Ascending aorta (tissue), 2 donors: ENCODE measurements around the gene IL1B. TPM values are rescaled to one million over a fixed set of nuclear protein-coding genes. Genes with fewer than 3 reads are reported as not detected.

ENCODE experiments used
- DNase-seq, 2 donors: peaks; one replicate each; pipeline ENCODE4 v3.0.0-alpha.2; 2019; ENCODE audit warnings: low spot score in 2 of 2
- H3K27ac ChIP-seq, 2 donors: fragments of 200-600 bp; sonication (generic); one replicate each; pipeline ENCODE4 v1.5.1; 2016 to 2017; ENCODE audit warnings: mild to moderate bottlenecking in 1 of 2
- H3K27me3 ChIP-seq: fragments of 200-600 bp; sonication (generic); one replicate; pipeline ENCODE4 v1.5.1; 2017
- H3K36me3 ChIP-seq, 2 donors: fragments of 200-600 bp; sonication (generic); one replicate each; pipeline ENCODE4 v1.5.1; 2016
- H3K4me1 ChIP-seq, 2 donors: fragments of 200-600 bp; sonication (generic); one replicate each; pipeline ENCODE4 v1.5.1; 2016 to 2017; ENCODE audit warnings: mild to moderate bottlenecking in 1 of 2
- H3K4me3 ChIP-seq, 2 donors: fragments of 200-600 bp; sonication (generic); one replicate each; pipeline ENCODE4 v1.5.1; 2016 to 2017; ENCODE audit warnings: mild to moderate bottlenecking in 1 of 2
- H3K9me3 ChIP-seq, 2 donors: fragments of 200-600 bp; sonication (generic); one replicate each; pipeline ENCODE4 v1.5.1; 2016
- intact Hi-C: fragments of 100-400 bp; cut with DNase I; formaldehyde crosslinking; loops from one replicate; pipeline ENCODE4 v1.15.1; 2023
- total RNA-seq: library from RNA; depleted of rRNA; stranded (reverse); fragments of >200 nt; gene quantifications from one replicate; pipeline ENCODE4 v1.1.0, GENCODE V29; 2016
- TF ChIP-seq, protein P1 (sequence below), 3 experiments: fragments of 200-600 bp in 2 of 3; fragments of 450-650 bp in 1 of 3; sonication (generic) in 2 of 3; IDR thresholded peaks; one replicate each; pipeline ENCODE4 v1.5.1; 2016 to 2019; ENCODE audit warnings: antibody characterized with exemption in 3 of 3, mild to moderate bottlenecking in 1 of 3, moderate library complexity in 1 of 3

The IL1B gene
- total RNA-seq, 1 donor from 2014 or later, result not detected

GRCh38 chr2:112839407-112840067 lies 3.0 kb upstream of the IL1B start:
- intact Hi-C loops, result no loop called here
- Histone ChIP-seq H3K27ac (no peak overlapping the region), H3K4me3 (no peak overlapping the region), H3K27me3 (no peaks in the 10 kb centered on the region), H3K4me1 (no peaks in the 10 kb centered on the region), H3K36me3 (no peaks in the 10 kb centered on the region), H3K9me3 (no peaks in the 10 kb centered on the region)
- TF ChIP-seq, protein P1, sequence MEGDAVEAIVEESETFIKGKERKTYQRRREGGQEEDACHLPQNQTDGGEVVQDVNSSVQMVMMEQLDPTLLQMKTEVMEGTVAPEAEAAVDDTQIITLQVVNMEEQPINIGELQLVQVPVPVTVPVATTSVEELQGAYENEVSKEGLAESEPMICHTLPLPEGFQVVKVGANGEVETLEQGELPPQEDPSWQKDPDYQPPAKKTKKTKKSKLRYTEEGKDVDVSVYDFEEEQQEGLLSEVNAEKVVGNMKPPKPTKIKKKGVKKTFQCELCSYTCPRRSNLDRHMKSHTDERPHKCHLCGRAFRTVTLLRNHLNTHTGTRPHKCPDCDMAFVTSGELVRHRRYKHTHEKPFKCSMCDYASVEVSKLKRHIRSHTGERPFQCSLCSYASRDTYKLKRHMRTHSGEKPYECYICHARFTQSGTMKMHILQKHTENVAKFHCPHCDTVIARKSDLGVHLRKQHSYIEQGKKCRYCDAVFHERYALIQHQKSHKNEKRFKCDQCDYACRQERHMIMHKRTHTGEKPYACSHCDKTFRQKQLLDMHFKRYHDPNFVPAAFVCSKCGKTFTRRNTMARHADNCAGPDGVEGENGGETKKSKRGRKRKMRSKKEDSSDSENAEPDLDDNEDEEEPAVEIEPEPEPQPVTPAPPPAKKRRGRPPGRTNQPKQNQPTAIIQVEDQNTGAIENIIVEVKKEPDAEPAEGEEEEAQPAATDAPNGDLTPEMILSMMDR (IDR thresholded peaks at IDR 0.05), result no peak
- DNase-seq, result peak; percentile 11 to 68

- TF ChIP-seq, protein P1 (IDR thresholded peaks at IDR 0.05), result no peak
- DNase-seq, result no peak
- intact Hi-C loops, result no loop called here
- Histone ChIP-seq H3K27me3 (no peaks in the 10 kb centered on the region), H3K4me3 (no peak overlapping the region), H3K9me3 (no peaks in the 10 kb centered on the region), H3K27ac (no peak overlapping the region), H3K4me1 (no peaks in the 10 kb centered on the region), H3K36me3 (no peaks in the 10 kb centered on the region)
Measured at GRCh38 chr2:112836163-112836560, 417 bp downstream of the IL1B start.

GRCh38 chr2:112835536-112836162 lies 930 bp downstream of the IL1B start:
- Histone ChIP-seq H3K27ac (no peak overlapping the region), H3K4me1 (no peaks in the 10 kb centered on the region), H3K36me3 (no peaks in the 10 kb centered on the region), H3K27me3 (no peaks in the 10 kb centered on the region), H3K9me3 (no peaks in the 10 kb centered on the region), H3K4me3 (no peak overlapping the region)
- TF ChIP-seq, protein P1 (IDR thresholded peaks at IDR 0.05), result no peak
- DNase-seq, result no peak
- intact Hi-C loops, result no loop called here

GRCh38 chr2:112835061-112835501 lies 1.5 kb downstream of the IL1B start:
- Histone ChIP-seq H3K9me3 (no peaks in the 10 kb centered on the region), H3K27ac (no peak overlapping the region), H3K36me3 (no peaks in the 10 kb centered on the region), H3K27me3 (no peaks in the 10 kb centered on the region), H3K4me3 (no peak overlapping the region), H3K4me1 (no peaks in the 10 kb centered on the region)
- intact Hi-C loops, result no loop called here
- DNase-seq, result no peak
- TF ChIP-seq, protein P1 (IDR thresholded peaks at IDR 0.05), result no peak

- Histone ChIP-seq H3K27ac (no peak overlapping the region), H3K9me3 (no peaks in the 10 kb centered on the region), H3K4me1 (no peaks in the 10 kb centered on the region), H3K4me3 (no peak overlapping the region), H3K27me3 (no peaks in the 10 kb centered on the region), H3K36me3 (no peaks in the 10 kb centered on the region)
- no peak for DNase-seq
- intact Hi-C loops, result no loop called here
- TF ChIP-seq, protein P1 (IDR thresholded peaks at IDR 0.05), result no peak
Measured at GRCh38 chr2:112834396-112835037, 2.1 kb downstream of the IL1B start.
